ENCODE results near the gene PLIN4. TPM values are rescaled to one million over a fixed set of nuclear protein-coding genes. Genes with fewer than 3 reads are reported as not detected.

Gene PLIN4
- total RNA-seq, 2 experiments from 2014 or later, result 0.05 TPM; not detected in 1

GRCh38 chr19:4505570-4506448, 12.5 kb downstream of the PLIN4 start:
- Mint-ChIP-seq H3K4me1 (ENCODE audit: low read depth) (peaks cover 8% of the 10 kb centered on the region), H3K27me3 (no peaks in the 10 kb centered on the region), H3K27ac (no peak overlapping the region), H3K4me3 (no peak overlapping the region), H3K9me3 (no peaks in the 10 kb centered on the region), H3K36me3 (ENCODE audit: low read depth) (peaks cover 3% of the 10 kb centered on the region)
- intact Hi-C loops (cut with micrococcal nuclease), result no loop called here
- CTCF ChIA-PET, result interaction anchor here (0.7 kb wide), 1 partner anchor 187 kb away, joined by 3 read pairs; no protein-coding TSS in a partner anchor
- TF ChIP-seq CTCF (IDR thresholded peaks at IDR 0.05), result no peak
- no peak for DNase-seq
- POLR2A ChIA-PET, result no interaction called here
- ATAC-seq, result no peak

GRCh38 chr19:4504891-4505569, 13.3 kb downstream of the PLIN4 start:
- Mint-ChIP-seq H3K4me3 (no peak overlapping the region), H3K4me1 (ENCODE audit: low read depth) (peaks cover 8% of the 10 kb centered on the region), H3K27ac (no peak overlapping the region), H3K36me3 (ENCODE audit: low read depth) (peaks cover 3% of the 10 kb centered on the region), H3K9me3 (no peaks in the 10 kb centered on the region), H3K27me3 (no peaks in the 10 kb centered on the region)
- TF ChIP-seq CTCF (IDR thresholded peaks at IDR 0.05), result no peak
- ATAC-seq (no peak), DNase-seq (no peak)
- intact Hi-C loops (cut with micrococcal nuclease), result no loop called here
- POLR2A ChIA-PET, result no interaction called here
- CTCF ChIA-PET, result no interaction called here

GRCh38 chr19:4504297-4504701, 14.0 kb downstream of the PLIN4 start:
- ChIA-PET POLR2A (no interaction called here), CTCF (no interaction called here)
- H3K36me3 Mint-ChIP-seq (ENCODE audit: low read depth), result peaks cover 3% of the 10 kb centered on the region
- no peak overlapping the region for H3K27ac Mint-ChIP-seq
- TF ChIP-seq CTCF (IDR thresholded peaks at IDR 0.05), result no peak
- no peak overlapping the region for H3K4me3 Mint-ChIP-seq
- intact Hi-C loops (cut with micrococcal nuclease), result no loop called here
- no peaks in the 10 kb centered on the region for H3K9me3 Mint-ChIP-seq
- no peaks in the 10 kb centered on the region for H3K27me3 Mint-ChIP-seq
- peaks cover 8% of the 10 kb centered on the region for H3K4me1 Mint-ChIP-seq (ENCODE audit: low read depth)
- DNase-seq (no peak), ATAC-seq (no peak)

GRCh38 chr19:4503825-4504170, 14.5 kb downstream of the PLIN4 start:
- DNase-seq (no peak), ATAC-seq (no peak)
- intact Hi-C loops (cut with micrococcal nuclease), result no loop called here
- peaks cover 3% of the 10 kb centered on the region for H3K36me3 Mint-ChIP-seq (ENCODE audit: low read depth)
- H3K4me3 Mint-ChIP-seq, result no peak overlapping the region
- TF ChIP-seq CTCF (IDR thresholded peaks at IDR 0.05), result no peak
- no peak overlapping the region for H3K27ac Mint-ChIP-seq
- peaks cover 8% of the 10 kb centered on the region for H3K4me1 Mint-ChIP-seq (ENCODE audit: low read depth)
- POLR2A ChIA-PET, result no interaction called here
- no peaks in the 10 kb centered on the region for H3K27me3 Mint-ChIP-seq
- CTCF ChIA-PET, result interaction anchor here (1.2 kb wide), 1 partner anchor 22 kb away, joined by 4 read pairs; no protein-coding TSS in a partner anchor
- no peaks in the 10 kb centered on the region for H3K9me3 Mint-ChIP-seq
